A204.1 (cell line): ENCODE measurements around the gene DXO.
A peak's percentile ranks its signal among the peaks of the same experiment; 100 is the strongest.
"Not testable (repeated sequence)": the region's sequence is repeated elsewhere in the genome, so short reads cannot be mapped to it uniquely, and the experiment has no call there.

Experiments
- FAIRE-seq: peaks from 2 replicates; lab custom pipeline; 2012; peaks lifted over from hg19 to GRCh38; lab: Jason Lieb, UNC

DXO gene

GRCh38 chr6:31971993-31972708, at the start of gene DXO:
TSS of gene DXO (minus strand) at chr6:31972138. CDS start at chr6:31971675, 463 bp downstream.
- peak; percentile 79 for FAIRE-seq

DNA sequence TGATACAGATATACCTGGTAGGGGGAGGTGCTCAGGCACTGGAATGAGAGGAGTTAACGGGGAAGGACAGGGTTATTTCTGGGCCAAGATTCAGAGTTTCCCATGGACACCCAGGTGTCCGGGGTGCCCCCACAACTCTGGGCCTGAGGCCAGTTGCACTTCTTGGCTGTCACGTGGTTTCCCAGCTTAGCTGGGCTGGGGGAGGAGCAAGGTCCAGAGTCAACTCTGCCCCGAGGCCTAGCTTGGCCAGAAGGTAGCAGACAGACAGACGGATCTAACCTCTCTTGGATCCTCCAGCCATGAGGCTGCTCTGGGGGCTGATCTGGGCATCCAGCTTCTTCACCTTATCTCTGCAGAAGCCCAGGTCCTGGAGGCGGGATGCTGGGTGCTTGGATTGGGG, 42.6 kb upstream of the DXO start, which contains the start of gene C4B:
Gene C4B, plus strand, starts transcription at position 249 of the 400 bp plus-strand sequence. Its CDS starts 51 bp downstream, at position 300.
- not testable (repeated sequence) for FAIRE-seq

- FAIRE-seq = not testable (repeated sequence)
These were observed 41.8 kb upstream of the DXO start for GRCh38 chr6:32013738-32014137.

GRCh38 chr6:32012941-32013617, 41.1 kb upstream of the DXO start:
- not testable (repeated sequence) for FAIRE-seq

DNA sequence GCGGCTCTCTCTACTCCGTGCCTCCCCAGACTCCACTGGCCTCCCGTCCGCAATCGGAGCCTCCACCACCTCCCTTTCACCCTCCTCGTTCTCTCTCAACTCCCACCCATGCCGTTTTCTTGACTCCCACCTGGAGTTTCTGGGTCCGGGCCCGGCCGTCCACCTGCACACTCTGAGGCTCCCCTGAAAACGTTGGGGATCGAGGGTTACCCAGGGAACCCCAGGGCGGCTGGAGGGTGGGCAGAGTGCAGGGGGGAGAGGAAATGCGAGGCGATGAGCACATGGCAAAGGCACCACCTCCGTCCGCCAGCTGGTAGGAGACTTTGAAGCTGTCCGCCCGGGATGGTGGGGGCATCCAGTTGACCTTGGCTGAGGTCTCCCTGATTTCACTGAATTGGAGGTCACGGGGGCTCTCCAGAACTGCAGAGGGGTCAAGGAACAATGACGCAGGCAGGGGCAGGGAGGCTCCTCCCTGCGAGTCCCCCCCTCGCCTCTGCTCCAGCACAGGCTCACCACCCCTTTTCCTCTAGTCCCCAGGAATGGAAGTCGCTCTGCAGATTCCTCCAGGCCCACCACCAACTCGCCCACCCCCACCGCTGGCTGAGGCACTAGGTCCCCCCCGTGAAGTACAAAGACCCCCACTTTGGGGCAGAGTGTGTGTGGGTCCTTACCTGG, 39.1 kb upstream of the DXO start:
- FAIRE-seq = not testable (repeated sequence)

DNA sequence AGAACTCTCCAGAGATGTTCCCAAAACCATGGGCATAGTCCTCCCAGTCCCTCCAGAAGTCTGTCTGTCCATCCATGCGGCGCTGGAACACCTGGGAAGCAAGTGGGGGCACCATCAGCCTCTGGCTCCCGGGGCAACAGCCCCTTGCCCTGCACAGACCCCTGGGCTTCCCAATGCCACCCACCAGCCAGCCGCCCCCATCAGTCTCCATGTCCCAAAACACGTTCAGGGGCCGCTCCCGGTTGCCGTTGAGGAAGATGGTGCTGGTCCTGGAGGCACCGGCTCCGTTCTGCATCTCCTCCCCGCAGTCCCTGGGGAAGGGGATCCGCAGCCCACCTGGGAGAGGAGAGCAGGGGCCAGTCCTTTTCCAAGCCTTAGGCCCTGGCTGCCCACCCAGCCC, 37.6 kb upstream of the DXO start:
- not testable (repeated sequence) for FAIRE-seq

GRCh38 chr6:32008616-32009015, 36.7 kb upstream of the DXO start:
- not testable (repeated sequence) for FAIRE-seq

DNA sequence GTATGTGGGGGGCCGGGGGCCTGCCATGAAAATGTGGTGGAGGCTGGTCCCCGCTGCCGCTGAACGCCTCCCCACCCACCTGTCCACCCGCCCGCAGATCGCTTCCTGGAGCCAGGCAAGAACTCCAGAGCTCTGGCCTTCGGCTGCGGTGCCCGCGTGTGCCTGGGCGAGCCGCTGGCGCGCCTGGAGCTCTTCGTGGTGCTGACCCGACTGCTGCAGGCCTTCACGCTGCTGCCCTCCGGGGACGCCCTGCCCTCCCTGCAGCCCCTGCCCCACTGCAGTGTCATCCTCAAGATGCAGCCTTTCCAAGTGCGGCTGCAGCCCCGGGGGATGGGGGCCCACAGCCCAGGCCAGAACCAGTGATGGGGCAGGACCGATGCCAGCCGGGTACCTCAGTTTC, 36.1 kb upstream of the DXO start:
- FAIRE-seq = not testable (repeated sequence)

GRCh38 chr6:32007086-32007485, 35.1 kb upstream of the DXO start:
- FAIRE-seq = not testable (repeated sequence)

GRCh38 chr6:32005991-32006529, 34.1 kb upstream of the DXO start:
- not testable (repeated sequence) for FAIRE-seq

DNA sequence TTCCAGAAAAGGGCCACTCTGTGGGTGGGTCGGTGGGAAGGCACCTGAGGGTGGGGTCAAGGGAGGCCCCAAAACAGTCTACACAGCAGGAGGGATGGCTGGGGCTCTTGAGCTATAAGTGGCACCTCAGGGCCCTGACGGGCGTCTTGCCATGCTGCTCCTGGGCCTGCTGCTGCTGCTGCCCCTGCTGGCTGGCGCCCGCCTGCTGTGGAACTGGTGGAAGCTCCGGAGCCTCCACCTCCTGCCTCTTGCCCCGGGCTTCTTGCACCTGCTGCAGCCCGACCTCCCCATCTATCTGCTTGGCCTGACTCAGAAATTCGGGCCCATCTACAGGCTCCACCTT, 33.6 kb upstream of the DXO start:
- not testable (repeated sequence) for FAIRE-seq

GRCh38 chr6:32004864-32005537, 33.1 kb upstream of the DXO start:
- FAIRE-seq = not testable (repeated sequence)

- FAIRE-seq = not testable (repeated sequence)
These were observed 32.5 kb upstream of the DXO start for GRCh38 chr6:32004393-32004792.

GRCh38 chr6:32003301-32003700, 31.4 kb upstream of the DXO start:
- FAIRE-seq = not testable (repeated sequence)

DNA sequence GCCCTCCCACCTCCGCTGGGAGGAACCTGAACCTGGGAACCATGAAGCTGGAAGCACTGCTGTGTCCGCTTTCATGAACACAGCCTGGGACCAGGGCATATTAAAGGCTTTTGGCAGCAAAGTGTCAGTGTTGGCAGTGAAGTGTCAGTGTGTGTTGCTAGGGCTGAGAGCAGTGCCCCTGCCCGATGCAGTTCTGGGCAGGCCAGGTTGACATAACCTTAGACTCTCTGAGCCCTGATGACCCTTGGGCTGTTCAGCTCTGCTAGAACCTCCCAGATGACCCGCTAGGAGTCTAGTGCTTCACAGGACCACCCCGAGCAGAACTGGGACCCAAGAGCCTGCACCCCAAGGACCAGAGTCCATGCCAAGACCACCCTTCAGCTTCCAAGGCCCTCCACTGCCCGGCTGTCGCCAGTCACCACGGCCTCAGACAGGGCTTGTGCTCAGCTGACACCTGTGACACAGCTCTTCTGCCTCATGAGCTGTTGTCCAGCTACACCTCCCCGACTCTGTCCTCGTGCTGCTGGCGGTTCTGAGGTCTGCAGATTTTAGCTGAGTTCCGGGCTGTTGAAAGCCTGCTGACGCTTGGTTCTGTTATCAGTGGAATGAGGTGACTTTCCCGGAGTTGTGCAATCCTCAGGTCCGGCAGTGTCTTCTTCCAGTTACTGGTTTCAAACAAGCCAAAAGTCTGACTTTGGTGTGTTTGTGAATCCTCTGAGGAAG, 30.8 kb upstream of the DXO start:
- not testable (repeated sequence) for FAIRE-seq

GRCh38 chr6:31996385-31996784, 24.4 kb upstream of the DXO start:
- not testable (repeated sequence) for FAIRE-seq

GRCh38 chr6:31994421-31994820, 22.5 kb upstream of the DXO start:
- FAIRE-seq = not testable (repeated sequence)

GRCh38 chr6:31989363-31989762, 17.4 kb upstream of the DXO start:
- not testable (repeated sequence) for FAIRE-seq

DNA sequence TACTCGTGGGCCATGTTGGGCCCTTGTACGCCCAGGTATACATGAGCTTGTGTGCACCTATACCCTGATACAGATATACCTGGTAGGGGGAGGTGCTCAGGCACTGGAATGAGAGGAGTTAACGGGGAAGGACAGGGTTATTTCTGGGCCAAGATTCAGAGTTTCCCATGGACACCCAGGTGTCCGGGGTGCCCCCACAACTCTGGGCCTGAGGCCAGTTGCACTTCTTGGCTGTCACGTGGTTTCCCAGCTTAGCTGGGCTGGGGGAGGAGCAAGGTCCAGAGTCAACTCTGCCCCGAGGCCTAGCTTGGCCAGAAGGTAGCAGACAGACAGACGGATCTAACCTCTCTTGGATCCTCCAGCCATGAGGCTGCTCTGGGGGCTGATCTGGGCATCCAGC, 9.8 kb upstream of the DXO start, which contains the start of gene C4A:
Gene C4A, plus strand, starts transcription at position 314 of the 400 bp plus-strand sequence. Its CDS starts 51 bp downstream, at position 365.
- FAIRE-seq = not testable (repeated sequence)

DNA sequence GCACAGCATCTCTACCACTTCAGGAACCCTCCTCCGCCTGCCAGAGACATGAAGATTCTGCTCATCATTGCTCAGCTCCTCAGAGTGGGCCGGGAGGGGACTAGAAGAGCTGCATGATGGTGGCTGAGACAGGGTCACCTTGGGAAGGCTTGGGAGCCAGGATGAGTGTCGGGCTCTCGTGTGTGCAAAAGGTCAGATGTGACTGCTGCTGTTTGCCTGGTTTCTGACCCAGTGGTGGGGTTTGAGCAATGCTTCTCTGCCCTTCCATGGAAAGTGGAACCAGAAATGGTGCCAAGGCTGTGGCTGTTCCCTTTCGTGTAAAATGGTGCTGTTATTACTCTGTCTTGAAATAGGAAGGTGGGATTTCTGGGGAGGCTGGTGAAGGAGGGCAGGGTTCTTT, 9.1 kb upstream of the DXO start:
- not testable (repeated sequence) for FAIRE-seq

DNA sequence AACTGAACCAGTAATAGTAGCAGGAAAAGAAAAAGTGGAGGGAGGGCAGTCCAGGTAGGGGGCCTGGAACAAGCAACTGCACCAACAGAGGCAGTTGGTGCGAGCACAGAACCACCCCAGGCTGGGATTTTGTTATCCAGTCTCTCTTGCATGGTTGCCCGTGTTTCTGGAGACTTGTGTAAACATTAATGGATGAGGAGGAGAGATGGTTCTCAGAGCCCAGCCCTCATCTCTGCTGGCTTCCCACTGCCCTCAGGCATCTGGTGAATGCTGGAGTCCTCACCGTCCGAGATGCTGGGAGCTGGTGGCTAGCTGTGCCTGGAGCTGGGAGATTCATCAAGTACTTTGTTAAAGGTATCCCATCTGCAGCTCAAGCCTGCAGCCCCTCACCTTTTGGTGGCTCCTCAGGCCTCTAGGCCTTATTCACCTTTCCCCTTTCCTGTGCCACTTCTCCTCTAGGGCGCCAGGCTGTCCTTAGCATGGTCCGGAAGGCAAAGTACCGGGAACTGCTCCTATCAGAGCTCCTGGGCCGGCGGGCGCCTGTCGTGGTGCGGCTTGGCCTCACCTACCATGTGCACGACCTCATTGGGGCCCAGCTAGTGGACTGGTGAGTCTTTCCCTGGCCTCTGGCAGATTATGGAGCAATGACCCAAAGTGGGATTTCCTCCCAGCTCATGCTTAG, 8.4 kb upstream of the DXO start:
- FAIRE-seq = not testable (repeated sequence)
